HG02642 (cell line): ENCODE data around the gene CRPPA.

ENCODE experiments used
- ATAC-seq: cut with Tn5 transposase; IDR thresholded peaks from one replicate; pipeline ENCODE4 v1.9.1; 2021; ENCODE audit warnings: mild to moderate bottlenecking; ENCODE audit not compliant: unreplicated experiment, poor library complexity

The CRPPA gene

DNA sequence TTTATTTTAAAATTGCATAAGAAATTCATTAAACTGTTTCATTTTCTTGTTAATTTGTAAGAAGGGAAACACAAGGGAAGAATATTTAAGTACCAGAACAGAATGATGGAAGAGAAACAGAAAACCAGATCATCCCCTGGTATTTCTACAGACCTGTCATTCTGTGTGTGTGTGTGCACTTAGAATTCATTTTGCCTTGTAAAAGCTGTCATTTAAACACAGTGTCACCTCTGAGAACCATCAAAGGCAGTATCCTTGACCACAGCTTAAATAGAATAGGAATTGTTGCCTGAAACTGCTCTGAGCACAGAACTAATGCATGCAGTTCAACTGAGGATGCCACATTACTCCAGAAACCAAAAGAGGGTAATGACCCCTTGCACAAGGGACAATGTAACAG, 6.8 kb upstream of the CRPPA start:
- ATAC-seq = no peak

DNA sequence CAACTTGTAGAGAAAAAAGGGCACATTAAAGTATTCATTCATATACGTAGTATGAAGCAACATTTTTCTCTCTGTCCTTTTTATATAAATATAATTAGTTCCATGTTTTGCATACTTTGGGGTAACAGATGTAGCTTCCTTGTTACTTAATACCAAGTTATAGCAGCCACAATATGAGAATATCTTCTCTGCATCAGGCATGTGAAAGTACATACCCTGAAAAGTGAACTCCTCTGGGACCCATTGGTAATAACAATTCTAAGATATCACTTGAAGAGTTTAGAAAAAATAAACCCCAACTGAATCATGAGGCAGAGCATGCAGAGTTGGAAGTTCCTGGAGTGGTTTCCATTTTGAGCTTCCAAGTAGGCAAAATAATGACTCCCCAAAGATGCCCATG, 2.4 kb upstream of the CRPPA start:
- no peak for ATAC-seq

DNA sequence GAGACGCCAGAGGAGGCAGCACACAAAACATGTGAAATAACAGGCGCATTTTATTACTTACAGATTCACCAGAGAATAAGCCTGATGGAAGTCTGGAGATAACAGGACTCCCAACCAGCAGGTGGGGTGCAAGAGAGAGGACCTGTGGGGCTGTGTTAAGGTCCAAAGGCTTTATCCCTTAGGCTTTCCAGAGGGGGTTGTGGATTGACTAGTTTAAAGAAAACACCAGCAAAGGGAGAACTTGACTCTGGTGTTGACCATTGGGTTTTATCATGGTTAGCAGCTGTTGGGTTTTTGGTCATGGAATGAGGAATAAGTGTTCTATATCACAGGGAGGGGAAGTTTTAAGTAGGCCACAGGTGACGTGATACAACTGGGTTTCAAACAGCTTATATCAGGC, 1.6 kb upstream of the CRPPA start:
- ATAC-seq = no peak

DNA sequence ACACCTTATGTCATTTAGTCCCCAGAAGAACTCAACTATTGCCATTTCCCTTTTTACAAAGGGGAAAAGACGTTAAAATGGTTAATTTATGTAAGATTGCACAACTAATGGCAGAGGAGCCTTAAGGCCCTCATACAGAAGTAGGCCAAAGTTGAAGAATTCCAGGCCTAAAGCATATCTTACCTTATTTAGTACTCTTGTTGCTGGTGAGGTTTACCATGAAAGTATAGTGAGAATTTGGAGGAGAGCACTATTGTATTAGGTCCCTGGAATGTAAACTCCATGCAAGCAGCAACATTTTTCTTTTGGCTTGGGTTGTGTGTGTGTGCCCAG, 731 bp upstream of the CRPPA start:
- no peak for ATAC-seq

DNA sequence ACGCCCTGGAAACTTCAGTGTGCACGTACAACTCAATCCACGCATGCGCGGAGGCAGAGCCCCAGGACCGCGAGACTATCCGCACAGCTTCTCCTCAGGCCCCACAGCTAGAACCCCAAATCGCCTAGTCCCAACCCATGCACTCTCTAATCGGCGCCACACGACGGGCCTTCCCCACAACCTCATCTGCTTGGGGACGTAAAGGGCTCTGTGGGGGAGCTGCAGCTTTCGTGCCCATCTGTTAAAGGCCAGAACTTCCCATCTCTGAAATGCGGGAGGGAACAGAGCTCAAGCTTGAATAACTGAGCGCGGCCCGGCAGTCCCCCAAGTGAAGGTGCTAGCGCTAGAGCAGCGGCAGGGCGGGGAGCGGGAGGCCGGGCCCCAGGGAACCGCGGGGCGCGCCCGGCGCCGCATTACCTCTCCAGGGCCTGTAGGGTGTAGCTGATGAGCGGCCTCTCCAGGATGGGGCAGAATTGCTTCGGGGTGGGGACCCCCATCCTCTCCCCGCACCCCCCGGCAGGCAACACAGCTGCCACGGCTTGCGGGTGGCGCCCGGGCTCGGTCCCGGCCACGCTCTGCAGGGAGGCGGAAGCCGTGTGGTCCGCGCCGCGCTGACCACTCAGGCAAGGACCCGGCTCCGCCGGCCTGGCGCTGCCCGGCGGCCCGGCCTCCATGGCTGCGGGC, 547 bp downstream of the CRPPA start:
- ATAC-seq = peak; percentile 87

DNA sequence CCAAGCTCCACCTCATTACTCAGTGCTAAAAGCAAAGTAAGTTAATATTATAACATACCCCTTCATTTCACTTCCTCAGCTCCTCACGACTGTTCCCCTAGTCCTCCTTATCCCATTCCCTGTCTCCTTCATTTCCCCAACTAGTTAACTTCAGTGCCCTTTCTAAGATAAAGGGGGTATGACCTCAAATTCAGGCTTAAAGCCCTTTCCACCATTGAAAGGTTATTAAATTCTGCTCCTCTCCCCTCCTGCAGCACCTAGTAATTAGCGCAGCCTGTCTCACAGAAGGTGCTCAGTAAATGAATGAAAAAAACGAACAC, 1.0 kb downstream of the CRPPA start:
- ATAC-seq = no peak

DNA sequence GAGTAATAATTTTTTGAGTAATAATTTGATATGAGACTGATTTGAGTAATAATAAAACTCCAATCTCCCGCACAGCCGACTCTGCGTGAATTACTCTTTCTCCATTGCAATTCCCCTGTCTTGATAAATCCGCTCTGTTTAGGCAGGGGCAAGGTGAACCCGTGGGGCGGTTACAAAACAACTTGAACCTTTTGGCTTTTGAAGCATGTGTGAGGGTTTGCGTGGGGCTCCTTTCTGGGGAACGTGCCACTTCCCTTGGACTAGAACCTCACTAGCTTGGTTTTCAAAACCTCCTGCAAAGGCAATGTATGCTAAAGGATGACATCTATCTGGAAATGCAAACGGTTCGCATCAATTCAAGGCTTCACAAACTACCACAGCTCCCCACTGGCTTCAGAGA, 1.5 kb downstream of the CRPPA start:
- no peak for ATAC-seq

DNA sequence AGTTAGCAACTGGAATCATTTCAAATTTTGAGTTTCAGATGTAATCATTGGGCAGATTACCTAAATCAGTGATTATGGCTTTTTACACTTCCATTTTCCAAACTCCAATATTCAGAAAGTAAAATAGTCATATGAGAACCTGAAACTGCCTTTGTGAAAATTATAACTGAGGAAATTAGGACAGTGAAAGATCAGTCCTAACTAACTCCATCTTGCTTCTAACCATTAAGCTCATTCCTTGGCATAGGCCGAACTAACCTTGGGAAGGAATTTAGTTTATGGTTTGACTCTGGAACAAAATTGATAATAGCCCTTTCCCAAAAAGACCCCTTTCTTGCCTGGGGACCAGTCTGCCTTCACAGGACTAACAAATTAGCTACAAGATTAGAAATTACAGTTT, 2.2 kb downstream of the CRPPA start:
- no peak for ATAC-seq

DNA sequence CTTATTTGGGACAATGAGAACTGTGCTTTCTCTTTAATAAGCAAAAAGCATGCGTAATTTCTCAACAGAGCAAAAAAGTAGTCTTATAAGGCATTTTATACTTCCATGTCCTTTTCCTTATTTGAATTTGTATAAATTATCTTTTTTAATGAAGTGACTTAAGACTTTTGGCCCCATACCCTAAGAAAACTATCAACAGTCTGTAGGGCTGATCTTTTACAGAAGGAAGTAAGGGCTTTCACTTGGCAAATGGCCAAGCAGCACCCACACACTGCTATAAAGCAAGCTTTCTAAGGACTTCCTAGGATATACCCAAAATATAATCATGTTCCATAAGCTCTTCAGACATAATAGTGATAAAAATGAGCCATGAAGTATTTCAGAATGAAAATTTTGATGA, 3.4 kb downstream of the CRPPA start:
- no peak for ATAC-seq

DNA sequence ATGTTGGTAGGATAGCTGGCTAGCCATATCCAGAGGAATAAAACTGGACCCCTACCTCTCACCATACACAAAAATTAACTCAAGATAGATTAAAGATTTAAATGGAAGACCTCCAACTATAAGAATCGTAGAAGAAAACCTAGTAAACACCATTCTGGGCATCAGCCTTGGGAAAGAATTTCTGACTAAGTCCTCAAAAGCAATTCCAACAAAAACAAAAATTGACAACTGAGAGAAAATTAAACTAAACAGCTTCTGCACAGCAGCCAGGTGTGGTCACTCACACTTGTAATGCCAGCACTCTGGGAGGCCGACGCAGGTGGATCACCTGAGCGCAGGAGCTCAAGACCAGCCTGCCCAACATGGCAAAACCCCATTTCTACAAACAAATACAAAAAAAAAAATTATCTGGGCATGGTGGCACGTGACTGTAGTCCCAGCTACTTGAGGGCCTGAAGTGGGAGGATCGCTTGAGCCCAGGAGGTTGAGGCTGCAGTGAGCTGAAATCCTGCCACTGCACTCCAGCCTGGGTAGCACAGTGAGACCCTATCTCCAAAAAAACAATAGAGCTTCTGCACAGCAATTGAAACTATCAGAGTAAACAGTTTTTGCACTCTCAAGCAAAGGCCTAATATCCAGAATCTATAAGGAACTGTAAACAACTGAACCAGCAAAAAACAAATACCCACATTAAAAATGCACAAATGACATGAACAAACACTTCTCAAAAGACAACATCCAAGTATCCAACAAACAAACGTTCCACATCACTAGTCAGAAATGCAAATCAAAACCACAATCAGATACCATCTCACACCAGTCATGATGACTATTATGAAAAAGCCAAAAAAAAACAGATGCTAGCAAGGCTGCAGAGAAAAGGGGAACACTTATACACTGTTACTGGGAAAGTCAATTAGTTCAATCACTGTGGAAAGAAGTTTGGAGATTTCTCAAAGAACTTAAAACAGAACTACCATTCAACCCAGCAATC, 4.8 kb downstream of the CRPPA start:
- no peak for ATAC-seq

DNA sequence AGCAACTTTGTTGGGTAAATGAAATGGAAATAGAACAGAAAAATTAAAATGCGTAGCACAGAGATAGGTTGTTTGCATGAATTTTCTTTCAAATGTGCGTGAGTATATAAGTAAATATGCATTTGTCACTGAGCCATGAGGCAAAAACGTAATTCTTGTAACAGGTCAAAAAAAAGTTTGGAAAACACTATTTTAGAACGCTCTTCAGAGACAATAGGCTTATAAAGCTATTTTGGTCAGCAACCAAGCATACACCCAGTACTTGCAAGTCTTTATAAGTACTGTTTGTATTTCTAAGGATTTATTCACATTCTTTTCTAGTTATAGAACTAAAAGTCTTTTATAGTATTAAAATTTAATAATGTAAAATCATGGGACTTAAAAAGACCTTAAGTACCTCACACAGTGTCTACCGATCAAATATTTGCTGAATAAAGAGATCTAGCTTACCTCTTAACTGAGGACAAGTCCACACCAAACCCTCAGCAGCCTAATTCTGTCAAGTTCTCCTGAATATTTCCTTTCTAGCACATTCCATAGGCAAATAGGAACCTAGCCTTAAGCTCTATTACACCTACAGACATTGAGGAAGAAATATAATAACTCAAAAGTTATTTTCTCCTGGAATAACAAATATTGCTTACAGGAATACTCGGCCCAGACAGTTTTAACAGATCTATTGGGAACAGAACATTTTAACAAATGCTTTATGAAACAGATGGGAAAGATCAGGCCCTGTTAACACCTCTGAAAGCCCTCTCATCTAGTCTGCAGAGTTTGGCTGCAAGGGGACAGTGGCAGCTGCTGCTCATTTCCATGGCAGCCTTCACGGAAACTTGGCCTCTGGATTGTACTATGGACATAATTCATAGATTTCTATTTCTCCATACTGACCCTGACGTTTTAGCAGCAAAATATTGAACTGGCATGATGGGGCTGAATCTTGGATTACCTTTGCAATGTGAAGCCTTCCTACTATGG, 8.8 kb downstream of the CRPPA start:
- no peak for ATAC-seq

DNA sequence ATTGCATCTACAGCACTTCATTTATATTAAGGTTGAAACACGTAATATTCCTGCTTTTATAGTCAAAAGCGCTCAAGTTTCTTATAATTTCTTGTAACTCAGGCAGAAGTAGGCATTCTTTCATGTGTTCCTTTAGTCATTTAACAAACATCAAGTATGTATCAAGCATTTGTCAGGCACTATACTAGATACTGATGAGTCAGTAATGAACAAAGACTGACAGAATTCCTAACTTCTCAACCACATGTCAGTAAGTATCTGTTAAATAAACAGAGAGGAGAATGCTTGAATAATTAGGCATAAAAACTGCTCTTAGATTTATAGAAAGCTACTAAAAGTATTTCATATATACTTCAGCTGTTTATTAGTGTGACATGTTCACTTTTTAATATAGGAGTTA, 9.9 kb downstream of the CRPPA start:
- no peak for ATAC-seq

DNA sequence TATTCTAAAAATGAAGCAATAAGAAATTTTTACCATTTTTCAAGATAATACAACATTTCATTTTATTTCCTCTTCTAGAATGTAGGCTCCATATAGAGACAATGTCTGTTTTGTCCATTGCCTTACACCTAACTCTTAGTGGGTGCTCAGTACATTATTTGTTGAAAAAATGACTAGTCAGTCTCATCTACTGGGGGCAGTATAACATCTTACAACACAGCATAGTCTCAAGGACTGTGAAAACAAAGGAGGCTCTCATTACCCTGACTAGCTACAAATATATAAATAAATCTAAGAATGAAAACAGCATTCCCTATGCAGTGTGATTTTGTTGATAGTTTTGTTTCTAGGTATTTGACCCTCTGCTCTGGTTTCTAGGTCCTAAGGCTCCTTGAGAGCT, 11.6 kb downstream of the CRPPA start:
- no peak for ATAC-seq

DNA sequence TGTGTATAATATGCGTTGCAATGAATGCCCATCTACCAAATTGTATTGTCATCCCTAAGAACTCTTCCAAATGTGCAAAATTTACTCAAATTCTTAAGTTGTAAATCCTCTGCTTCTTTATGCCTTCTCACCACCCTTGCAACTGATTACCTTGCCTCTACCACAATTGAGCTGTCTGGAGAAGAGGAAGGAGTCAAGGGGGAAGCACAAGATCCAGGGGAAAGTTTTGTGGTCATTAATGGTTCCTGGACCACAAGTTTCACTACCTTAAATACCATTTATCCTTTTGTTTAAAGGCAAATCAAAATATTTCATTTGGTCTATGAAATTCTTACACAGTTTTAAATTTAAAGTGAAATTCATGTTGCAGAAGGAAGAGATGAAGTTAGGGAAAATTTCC, 16.7 kb downstream of the CRPPA start:
- no peak for ATAC-seq

DNA sequence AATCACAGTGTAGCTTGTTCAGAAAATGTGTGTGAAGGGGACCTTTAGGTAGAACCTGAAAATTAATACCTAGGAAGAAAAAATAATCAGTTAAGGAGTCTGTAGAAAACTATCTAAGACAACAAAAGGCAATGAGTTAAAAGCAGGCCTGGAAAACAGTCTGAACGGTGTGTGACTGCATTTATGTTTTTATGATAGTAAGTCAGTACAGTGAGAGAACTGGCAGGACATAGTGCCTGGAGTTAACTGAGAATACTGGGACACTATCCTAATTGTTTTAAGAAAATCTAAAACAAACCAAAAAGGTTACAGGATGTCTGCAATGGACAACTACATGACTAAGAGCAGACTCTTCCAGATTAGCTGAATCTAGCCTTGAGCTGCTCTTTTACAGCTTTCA, 17.9 kb downstream of the CRPPA start:
- ATAC-seq = no peak

DNA sequence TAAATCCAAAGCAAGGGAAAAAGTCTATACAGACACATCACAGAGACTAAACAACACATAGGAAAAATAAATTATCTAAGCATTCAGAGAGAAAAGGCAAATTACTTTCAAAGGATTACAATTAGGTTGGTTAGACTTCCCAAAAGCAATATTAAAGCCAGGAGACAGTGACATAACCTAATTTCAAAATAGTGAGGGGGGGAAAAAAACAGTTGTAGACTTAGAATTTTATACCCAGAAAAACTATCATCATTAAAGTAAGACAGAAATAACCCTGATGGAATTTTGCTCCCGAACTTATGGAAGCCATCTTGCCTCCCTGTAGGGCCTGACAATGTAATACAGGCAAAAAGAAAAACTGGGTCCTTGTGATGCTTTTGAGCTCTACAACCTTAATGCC, 18.4 kb downstream of the CRPPA start:
- no peak for ATAC-seq

DNA sequence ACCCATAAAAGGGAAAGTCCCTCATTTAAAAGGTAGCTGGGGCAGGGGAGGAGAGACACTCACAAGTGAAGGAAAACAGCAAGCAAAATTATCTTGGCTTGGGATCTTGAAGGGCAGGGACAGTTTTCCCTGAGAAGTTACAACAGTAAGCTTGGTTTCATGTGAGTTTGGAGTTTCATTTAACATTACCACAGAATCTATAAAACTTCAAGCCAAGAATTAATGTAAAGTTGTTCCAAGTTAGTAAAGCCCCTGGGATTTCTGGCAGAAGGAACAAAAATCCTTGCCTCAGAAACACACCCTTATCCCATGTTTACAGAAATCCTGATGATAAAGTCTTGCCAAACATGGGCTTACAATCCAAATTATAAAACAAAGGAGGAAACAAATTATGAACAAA, 19.2 kb downstream of the CRPPA start:
- ATAC-seq = no peak

DNA sequence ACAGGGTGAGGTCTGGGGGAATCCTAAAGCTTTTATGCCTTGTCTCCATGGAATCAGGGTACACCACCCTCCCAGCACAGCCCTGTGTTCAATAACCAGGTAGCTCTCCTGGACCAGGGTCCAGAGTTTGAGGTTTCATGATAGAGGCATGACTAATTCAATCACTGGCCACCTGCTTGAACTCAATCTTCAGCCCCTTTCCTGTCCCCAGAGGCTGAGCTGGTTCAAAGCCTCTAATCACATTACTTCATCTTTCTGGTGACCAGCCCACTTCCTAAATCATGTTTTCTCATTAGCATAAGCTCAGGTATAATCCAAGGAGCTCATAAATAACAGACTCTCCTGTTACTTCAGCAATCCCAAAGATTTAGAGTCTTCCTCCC, 20.5 kb downstream of the CRPPA start:
- no peak for ATAC-seq

DNA sequence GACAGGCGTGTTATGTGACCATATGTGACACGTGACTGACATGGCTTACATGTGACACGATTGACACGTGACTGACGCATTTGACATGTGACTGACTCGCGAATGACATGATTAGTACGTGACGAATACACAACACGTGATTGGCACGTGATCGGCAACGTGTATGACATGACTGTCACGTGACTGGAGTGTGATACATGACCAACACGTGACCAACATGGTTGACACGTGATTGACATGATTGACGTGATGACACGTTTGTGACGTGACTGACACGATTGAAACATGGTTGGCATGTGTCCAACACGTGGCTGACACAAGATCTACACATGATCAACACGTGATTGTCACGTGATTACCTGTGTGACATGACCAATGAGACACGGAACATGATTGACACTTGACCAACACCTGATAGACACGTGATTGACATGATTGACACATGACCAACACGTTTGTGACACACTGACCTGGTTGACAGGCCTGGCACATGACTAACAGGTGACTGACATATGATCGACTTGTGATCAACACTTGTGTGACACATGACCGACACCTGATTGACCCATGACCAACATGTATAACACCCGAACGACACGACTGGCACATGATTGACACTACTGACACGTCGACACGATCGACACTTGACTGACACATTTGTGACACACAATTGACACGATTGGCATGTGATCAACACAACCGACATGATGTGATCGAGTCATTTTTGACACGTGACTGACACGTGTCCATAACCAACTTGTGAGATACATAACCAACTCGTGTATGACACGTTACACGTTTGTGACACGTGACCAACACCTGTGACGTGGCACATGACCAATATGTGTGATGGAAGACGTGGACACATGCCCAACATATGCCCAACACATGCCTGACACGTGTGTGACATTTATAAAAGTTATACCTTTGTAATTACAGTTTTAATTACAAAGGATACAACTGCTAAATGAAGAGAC, 21.1 kb downstream of the CRPPA start:
- ATAC-seq = no peak
